Measurements from ENCODE around the gene ZNF512.
A peak's percentile ranks its signal among the peaks of the same experiment; 100 is the strongest.
"Not testable (repeated sequence)": the region's sequence is repeated elsewhere in the genome, so short reads cannot be mapped to it uniquely, and the experiment has no call there.

The ZNF512 gene

GRCh38 chr2:27583390-27583915, 611 bp downstream of the ZNF512 start:
- DNase-seq (ENCODE audit: low spot score), result peak; percentile 18

DNA sequence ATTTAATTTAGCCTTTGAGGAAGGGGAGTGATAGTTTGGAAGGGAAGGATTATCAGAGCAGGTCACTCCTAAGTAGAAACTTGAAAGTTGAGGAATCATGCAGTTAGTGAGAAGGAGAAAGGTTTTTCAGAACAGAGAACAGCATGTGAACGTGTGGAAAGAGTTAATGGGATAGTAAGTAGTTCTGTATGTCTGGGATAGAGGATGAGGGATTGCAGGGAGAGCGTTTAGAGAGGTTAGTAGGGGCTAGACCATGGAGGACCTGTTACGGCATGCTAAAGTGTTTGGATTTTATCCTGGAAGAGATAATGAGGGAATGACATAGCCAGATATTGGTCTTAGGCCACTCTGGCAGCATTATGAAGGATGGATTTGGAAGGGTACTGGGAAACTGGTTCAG, 1.8 kb downstream of the ZNF512 start:
- DNase-seq (ENCODE audit: low spot score), result no peak

- DNase-seq (ENCODE audit: low spot score), result no peak
Observed at GRCh38 chr2:27587025-27587424, 4.2 kb downstream of the ZNF512 start.

DNA sequence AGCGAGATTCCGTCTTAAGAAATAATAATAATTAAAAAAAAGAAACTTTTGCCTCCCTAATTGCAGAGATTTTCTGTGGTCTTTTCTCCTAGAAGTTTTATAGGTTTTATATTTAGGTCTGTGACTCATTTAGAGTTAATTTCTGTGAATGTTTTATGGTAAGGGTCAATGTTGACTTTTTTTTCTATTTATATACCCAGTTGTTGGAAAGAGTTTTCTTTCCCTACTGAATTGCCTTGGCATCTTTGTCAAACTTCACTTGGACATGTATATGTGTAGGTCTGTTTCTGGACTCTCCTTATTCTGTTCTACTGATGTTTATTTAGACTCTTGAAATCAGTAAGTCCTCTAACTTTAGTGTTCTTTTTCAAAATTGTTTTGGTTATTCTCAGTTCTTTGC, 5.5 kb downstream of the ZNF512 start:
- no peak for DNase-seq (ENCODE audit: low spot score)

DNA sequence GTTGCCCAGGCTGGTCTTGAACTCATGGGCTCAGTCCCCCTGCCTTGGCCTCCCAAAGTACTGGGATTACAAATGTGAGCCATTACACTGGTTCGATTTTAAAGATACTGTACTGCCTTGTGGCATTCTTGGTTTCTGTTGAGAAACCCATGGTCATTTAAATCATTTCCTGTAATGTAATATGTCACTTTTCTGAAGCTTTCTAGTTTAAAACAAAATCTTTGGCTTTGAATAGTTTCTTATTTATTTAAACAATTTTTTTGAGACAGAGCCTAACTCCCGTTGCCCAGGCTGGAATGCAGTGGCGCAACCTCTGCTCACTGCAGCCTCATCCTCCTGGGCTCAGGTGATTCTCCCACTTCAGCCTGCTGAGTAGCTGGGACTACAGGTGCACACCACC, 8.9 kb downstream of the ZNF512 start:
- DNase-seq (ENCODE audit: low spot score), result no peak

DNA sequence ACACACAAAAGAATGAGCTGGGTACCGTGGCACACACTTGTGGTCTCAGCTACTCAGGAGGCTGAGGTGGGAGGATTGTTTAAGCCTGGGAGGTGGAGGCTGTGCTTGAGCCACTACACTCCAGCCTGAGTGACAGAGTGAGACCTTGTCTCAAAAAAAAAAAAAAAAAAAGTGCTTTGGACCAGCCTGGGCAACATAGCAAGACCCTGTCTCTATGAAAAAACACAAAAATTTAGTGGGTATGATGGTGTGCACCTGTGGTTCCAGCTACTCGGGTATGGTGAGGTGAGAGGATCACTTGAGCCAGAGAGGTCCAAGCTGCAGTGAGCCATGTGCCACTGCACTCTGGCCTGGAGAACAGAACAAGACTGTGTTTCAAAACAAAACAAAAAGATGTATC, 10.4 kb downstream of the ZNF512 start:
- DNase-seq (ENCODE audit: low spot score), result no peak

- not testable (repeated sequence) for DNase-seq (ENCODE audit: low spot score)
Observed at GRCh38 chr2:27594020-27594703, 11.3 kb downstream of the ZNF512 start.

DNA sequence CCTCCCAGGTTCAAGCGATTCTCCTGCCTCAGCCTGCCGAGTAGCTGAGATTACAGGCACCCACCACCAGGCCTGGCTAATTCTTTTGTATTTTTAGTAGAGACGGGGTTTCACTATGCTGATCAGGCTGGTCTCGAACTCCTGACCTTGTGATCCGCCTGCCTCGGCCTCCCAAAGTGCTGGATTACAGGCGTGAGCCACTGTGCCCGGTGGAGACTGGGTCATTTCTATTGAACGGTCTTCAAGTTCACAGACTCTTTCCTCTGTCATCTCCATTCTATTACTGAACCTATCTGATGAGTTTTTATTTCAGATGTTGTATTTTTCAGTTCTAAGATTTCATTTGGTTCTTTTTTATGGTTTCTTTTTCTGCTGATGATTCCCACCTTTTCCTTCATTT, 12.6 kb downstream of the ZNF512 start:
- not testable (repeated sequence) for DNase-seq (ENCODE audit: low spot score)

- no peak for DNase-seq (ENCODE audit: low spot score)
Observed at GRCh38 chr2:27596627-27597026, 13.8 kb downstream of the ZNF512 start.

DNA sequence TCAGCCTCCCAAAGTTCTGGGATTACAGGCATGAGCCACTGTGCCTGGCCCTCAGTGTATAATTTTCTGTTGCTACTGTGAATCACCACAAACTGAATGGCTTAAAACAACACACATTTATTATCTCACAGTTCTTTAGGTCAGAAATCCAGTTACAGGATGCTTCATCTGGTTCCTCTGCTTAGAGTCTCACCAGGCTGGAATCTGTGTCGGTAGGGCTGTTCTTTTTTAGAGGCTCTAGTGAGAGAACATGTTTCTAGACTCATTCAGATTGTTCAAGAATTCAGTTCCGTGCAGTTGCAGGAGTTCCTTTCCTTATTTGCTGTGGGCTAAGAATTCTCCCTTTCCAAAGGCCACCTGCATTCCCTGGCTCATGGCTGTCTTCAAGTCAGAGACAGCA, 23.8 kb downstream of the ZNF512 start:
- DNase-seq (ENCODE audit: low spot score), result no peak

GRCh38 chr2:27613985-27614384, 31.1 kb downstream of the ZNF512 start:
- DNase-seq (ENCODE audit: low spot score), result no peak

GRCh38 chr2:27615316-27615715, 32.5 kb downstream of the ZNF512 start:
- no peak for DNase-seq (ENCODE audit: low spot score)

DNA sequence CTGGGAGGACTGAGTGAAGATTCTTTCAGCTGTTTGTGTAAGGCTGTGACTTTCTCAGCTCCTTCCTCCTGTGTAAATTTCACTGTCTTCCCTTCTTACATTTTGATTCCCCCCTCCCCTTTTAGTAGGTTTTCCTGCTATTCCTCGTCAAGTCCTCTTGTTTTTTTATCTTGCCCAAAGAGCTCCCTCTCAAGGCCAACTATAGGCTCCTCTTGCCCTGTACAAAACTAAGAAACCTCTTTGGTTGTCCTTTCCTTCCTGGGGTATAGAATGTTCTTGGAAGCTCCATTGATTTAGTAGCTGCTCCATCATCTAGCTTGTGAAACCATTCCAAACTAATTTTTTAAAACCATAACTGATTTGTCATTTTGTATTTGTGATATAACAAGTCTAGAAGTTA, 38.7 kb downstream of the ZNF512 start:
- no peak for DNase-seq (ENCODE audit: low spot score)

DNA sequence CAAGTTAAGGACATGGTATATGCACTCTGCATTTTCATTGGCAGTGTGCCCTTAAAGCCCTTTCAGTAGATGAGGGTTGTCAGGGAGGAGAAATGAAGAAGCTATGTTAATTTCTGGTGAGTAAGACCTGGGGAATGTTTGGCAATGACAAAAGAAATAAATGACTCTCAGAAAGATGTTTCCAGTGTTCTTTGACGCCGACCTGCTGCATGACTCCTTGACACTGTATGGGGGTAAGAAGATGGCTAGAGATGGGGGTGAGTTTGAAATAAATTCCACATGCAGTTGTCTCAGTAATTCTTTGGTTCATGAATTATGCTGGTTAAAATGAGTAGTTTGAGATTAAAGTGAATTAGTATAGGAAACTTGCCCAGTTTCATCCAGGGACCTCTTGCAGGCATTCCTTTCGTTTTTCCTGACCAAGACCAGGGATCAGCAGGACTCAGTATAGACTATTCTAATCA, 40.1 kb downstream of the ZNF512 start:
- DNase-seq (ENCODE audit: low spot score), result peak; percentile 84

DNA sequence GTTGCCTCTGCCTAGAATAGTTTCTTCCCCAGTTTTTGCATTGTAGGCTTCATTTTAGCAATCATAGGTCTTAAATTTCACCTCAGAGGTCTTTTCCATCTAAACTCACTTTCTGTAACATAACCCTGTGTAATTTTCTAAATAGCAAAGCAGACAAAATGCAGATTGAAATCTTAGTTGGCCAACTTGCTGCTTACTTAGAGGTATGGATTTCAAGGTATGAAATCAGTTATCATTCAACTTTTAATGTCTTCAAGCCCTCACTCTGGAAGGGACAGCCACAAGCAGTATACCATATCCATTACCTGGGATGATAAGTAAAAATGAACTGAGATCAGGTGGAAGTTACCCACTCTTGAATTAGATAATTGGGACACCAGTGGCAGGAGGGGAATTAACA, 42.1 kb downstream of the ZNF512 start:
- DNase-seq (ENCODE audit: low spot score), result no peak

DNA sequence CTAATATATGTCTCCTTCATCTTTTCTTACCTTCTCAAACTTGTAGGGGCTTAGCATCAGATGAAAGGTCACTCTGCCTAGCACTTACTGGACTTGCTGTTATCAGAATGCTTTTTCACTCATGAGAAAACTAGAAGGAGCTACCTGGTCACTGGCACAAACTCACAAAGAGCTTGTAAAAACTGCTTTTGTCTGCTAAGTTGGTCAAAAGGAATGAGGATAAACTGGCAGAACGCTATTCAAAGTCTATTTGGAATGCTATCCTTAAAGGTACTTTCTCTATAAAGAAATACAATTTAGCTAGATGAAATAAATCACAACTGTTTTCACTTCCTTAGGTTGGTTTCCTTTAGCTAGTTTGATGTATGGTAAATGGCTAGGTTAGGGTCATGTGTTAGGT, 43.5 kb downstream of the ZNF512 start:
- DNase-seq (ENCODE audit: low spot score), result not testable (repeated sequence)

- peak; percentile 15 for DNase-seq (ENCODE audit: low spot score)
Observed at GRCh38 chr2:27626921-27627320, 44.1 kb downstream of the ZNF512 start.

DNA sequence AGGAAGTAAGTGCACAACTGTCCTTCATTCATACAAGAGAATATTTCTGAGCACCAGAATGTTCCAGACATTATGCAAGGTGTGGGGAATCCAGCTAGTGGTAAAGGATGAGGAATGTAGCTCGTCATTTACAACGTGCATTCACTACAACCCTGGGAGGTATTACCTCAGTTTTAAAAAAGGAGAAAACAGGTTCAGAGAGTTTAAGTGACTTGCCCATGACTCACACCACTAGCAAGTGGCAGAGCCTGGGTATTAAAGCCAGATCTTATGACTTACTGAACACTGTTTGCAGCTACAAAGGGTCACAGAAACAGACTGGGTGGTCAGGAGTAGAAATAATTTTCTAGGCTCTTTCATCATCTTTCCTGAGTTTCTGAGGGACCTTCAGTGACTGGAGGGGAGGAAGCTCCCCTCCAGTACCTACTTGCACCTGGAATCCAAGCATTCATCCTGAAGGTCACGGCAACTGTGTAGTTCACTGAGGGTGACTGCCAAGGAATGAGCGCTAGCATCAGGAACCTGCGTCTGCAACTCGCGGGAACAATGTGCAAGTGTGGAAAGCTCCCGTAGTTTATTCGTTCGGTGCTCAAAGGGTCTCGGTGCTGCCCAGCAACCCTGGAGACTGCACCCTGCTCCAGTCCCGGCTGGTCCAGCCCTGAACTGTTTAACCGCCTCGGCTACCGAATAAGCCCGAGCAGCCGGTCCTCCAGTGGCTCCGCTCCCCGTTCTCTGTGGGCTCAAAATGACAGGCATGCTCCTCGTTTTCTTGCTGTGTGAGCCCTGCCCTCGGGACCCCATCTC, 45.3 kb downstream of the ZNF512 start:
- DNase-seq (ENCODE audit: low spot score), result peak; percentile 99

GRCh38 chr2:27628767-27629709, 46.2 kb downstream of the ZNF512 start, which contains the start of the genes CCDC121 and GPN1:
TSS of gene CCDC121 (minus strand) at chr2:27629012. CDS start at chr2:27627799, 1,213 bp downstream.
TSS of gene GPN1 (plus strand) at chr2:27629050. CDS start at chr2:27629059, 9 bp downstream.
- peak; percentile 97 for DNase-seq (ENCODE audit: low spot score)

DNA sequence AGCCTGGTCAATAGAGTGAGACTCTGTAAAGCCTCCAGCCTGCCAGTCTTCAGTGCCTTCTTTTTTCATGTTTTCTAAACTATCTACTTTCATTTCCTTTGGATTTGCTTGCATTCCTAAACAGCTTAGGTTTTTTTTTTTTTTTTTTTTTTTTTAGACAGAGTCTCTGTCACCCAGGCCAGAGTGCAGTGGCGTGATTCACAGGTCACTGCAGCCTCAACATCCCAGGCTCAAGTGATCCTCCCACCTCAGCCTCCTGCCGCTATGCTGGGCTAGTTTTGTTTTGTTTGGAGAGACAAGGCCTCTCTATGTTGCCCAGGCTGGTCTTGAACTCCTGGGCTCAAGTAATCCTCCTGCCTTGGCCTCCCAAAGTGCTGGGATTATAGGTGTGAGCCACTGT, 47.4 kb downstream of the ZNF512 start:
- not testable (repeated sequence) for DNase-seq (ENCODE audit: low spot score)

GRCh38 chr2:27634291-27634690, 51.4 kb downstream of the ZNF512 start:
- no peak for DNase-seq (ENCODE audit: low spot score)

DNA sequence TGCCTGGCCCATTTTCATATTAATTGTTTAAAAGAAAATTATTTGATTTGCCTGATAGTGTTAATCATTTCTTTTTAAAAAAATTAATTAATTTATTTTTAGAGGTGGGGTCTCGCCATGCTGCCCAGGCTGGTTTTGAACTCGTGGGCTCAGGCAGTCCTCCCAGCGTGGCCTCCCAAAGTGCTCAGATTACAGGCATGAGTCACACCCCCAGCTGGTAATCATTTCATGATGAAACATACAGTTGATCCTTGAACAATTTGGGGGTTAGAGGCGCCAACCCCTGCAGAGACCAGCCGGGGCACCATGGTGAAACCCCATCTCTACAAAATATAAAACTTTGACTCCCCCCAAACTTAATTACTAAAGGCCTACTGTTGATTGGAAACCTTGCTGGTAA, 53.9 kb downstream of the ZNF512 start:
- no peak for DNase-seq (ENCODE audit: low spot score)

All from kidney tubule cell (primary cell).